Smooth muscle cell of the coronary artery (primary cell): Measurements from ENCODE around the gene DPH7. TPM values are rescaled to one million over a fixed set of nuclear protein-coding genes. Genes with fewer than 3 reads are reported as not detected.

Source experiments
- total RNA-seq: library from RNA; depleted of rRNA; stranded (reverse); fragments of >200 nt; gene quantifications from 2 replicates; pipeline ENCODE4 v1.2.3, GENCODE V29; 2014; ENCODE audit warnings: low replicate concordance

Gene DPH7
- total RNA-seq: 14.0 and 18.9 TPM in 2 replicates

GRCh38 chr9:137578518-137579258 lies at the start of gene DPH7:
Gene DPH7, minus strand, starts transcription at chr9:137578925. Its CDS starts 148 bp downstream, at chr9:137578777.

GRCh38 chr9:137618105-137619067 lies 39.7 kb upstream of the DPH7 start, which contains the start of gene EHMT1:
Gene EHMT1, plus strand, starts transcription at chr9:137619005. Its CDS starts 24 bp downstream, at chr9:137619029.

GRCh38 chr9:137605121-137606004 lies 26.6 kb upstream of the DPH7 start, which contains the start of gene ARRDC1:
Gene ARRDC1, plus strand, starts transcription at chr9:137605686. Its CDS starts 32 bp downstream, at chr9:137605718.

GRCh38 chr9:137590469-137591383 lies 12.0 kb upstream of the DPH7 start, which contains the start of gene ZMYND19:
Gene ZMYND19, minus strand, starts transcription at chr9:137590512. Its CDS starts 249 bp downstream, at chr9:137590263.

GRCh38 chr9:137551264-137552021 lies 27.3 kb downstream of the DPH7 start, which contains the start of gene MRPL41:
Gene MRPL41, plus strand, starts transcription at chr9:137551879. Its CDS starts 203 bp downstream, at chr9:137552082.

GRCh38 chr9:137550231-137550621 lies 28.5 kb downstream of the DPH7 start, which contains the start of gene PNPLA7:
Gene PNPLA7, minus strand, starts transcription at chr9:137550402. Its CDS starts 205 bp downstream, at chr9:137550197.

Other genes starting within 250 kb of the DPH7 start
- gene EXD3, start 155.8 kb downstream of the DPH7 start, total RNA-seq: 8.3 and 13.5 TPM in 2 replicates
- 0.38 and 0.47 TPM in 2 replicates for gene NOXA1, start 155.5 kb downstream of the DPH7 start, total RNA-seq
- 0.15 TPM in 1 of 2 replicates, not detected in the other for gene ENTPD8, start 137.6 kb downstream of the DPH7 start, total RNA-seq
- gene NSMF, start 119.6 kb downstream of the DPH7 start, total RNA-seq: 9.6 and 18.9 TPM in 2 replicates
- gene PNPLA7, start 28.5 kb downstream of the DPH7 start, total RNA-seq: 0.60 and 4.1 TPM in 2 replicates
- 19.1 and 73.5 TPM in 2 replicates for gene MRPL41, start 27.0 kb downstream of the DPH7 start, total RNA-seq
- gene ZMYND19, start 11.6 kb upstream of the DPH7 start, total RNA-seq: 11.1 and 15.9 TPM in 2 replicates
- 14.7 and 15.6 TPM in 2 replicates for gene ARRDC1, start 26.8 kb upstream of the DPH7 start, total RNA-seq
- gene EHMT1, start 40.1 kb upstream of the DPH7 start, total RNA-seq: 40.7 and 64.4 TPM in 2 replicates